H9 (cell line): ENCODE data around the gene IPPK. TPM values are rescaled to one million over a fixed set of nuclear protein-coding genes. Genes with fewer than 3 reads are reported as not detected.
A peak's percentile ranks its signal among the peaks of the same experiment; 100 is the strongest.

Experiments used
- DNase-seq: peaks from one replicate; pipeline ENCODE4 v3.0.0-alpha.2; 2017
- H2AFZ ChIP-seq: one replicate; pipeline ENCODE4 v1.6.1; 2013; ENCODE audit warnings: mild to moderate bottlenecking, low read length, control low read depth, moderate library complexity
- H2AK5ac ChIP-seq: 2 replicates; pipeline ENCODE4 v1.6.1; 2013; ENCODE audit warnings: low read length, control low read depth, mixed read lengths; ENCODE audit not compliant: insufficient read length
- H2BK120ac ChIP-seq: one replicate; pipeline ENCODE4 v1.6.1; 2013; ENCODE audit warnings: low read depth, mild to moderate bottlenecking, low read length, control low read depth, inconsistent platforms; ENCODE audit not compliant: poor library complexity, severe bottlenecking
- H2BK12ac ChIP-seq: 2 replicates; pipeline ENCODE4 v1.6.1; 2013; ENCODE audit warnings: low read length, control low read depth, mixed read lengths, low read depth; ENCODE audit not compliant: insufficient read length
- H2BK15ac ChIP-seq: 2 replicates; pipeline ENCODE4 v1.6.1; 2013; ENCODE audit warnings: low read depth, low read length, control low read depth
- H2BK20ac ChIP-seq: one replicate; pipeline ENCODE4 v1.6.1; 2013; ENCODE audit warnings: low read depth, mild to moderate bottlenecking, low read length, control low read depth, inconsistent platforms; ENCODE audit not compliant: poor library complexity, severe bottlenecking
- H2BK5ac ChIP-seq: 2 replicates; pipeline ENCODE4 v1.6.1; 2013; ENCODE audit warnings: low read length, control low read depth, mixed read lengths; ENCODE audit not compliant: insufficient read length
- H3K14ac ChIP-seq: 2 replicates; pipeline ENCODE4 v1.6.1; 2013; ENCODE audit warnings: low read length, control low read depth; ENCODE audit not compliant: insufficient read depth
- H3K18ac ChIP-seq: 2 replicates; pipeline ENCODE4 v1.6.1; 2013; ENCODE audit warnings: low read depth, mild to moderate bottlenecking, mixed read lengths, low read length, control low read depth; ENCODE audit not compliant: insufficient read length
- H3K23ac ChIP-seq: 2 replicates; pipeline ENCODE4 v1.6.1; 2013; ENCODE audit warnings: low read length, control low read depth, mixed read lengths, low read depth; ENCODE audit not compliant: insufficient read length
- H3K23me2 ChIP-seq: 2 replicates; pipeline ENCODE4 v1.6.1; 2013; ENCODE audit warnings: low read depth, mild to moderate bottlenecking, mixed read lengths, low read length, control low read depth; ENCODE audit not compliant: insufficient read length, poor library complexity, severe bottlenecking
- H3K27ac ChIP-seq: 2 replicates; pipeline ENCODE4 v1.5.1; 2013; ENCODE audit warnings: low read length, control low read depth, mixed read lengths, low read depth; ENCODE audit not compliant: insufficient read length
- H3K27me3 ChIP-seq: 2 replicates; pipeline ENCODE4 v1.6.1; 2013; ENCODE audit warnings: low read length, control low read depth, inconsistent platforms; ENCODE audit not compliant: insufficient read depth
- H3K4ac ChIP-seq: 2 replicates; pipeline ENCODE4 v1.6.1; 2013; ENCODE audit warnings: low read depth, mild to moderate bottlenecking, control low read depth, inconsistent platforms, low read length, moderate library complexity
- H3K4me1 ChIP-seq: 2 replicates; pipeline ENCODE4 v1.6.1; 2013; ENCODE audit warnings: low read length, control low read depth, inconsistent platforms; ENCODE audit not compliant: insufficient read depth
- H3K4me2 ChIP-seq: 2 replicates; pipeline ENCODE4 v1.6.1; 2013; ENCODE audit warnings: low read length, control low read depth, mixed read lengths; ENCODE audit not compliant: insufficient read length, insufficient read depth
- H3K56ac ChIP-seq: 2 replicates; pipeline ENCODE4 v1.6.1; 2013; ENCODE audit warnings: low read depth, mild to moderate bottlenecking, mixed read lengths, low read length, control low read depth; ENCODE audit not compliant: insufficient read length
- H3K79me1 ChIP-seq: 2 replicates; pipeline ENCODE4 v1.6.1; 2013; ENCODE audit warnings: low read depth, mild to moderate bottlenecking, moderate library complexity, low read length, control low read depth, inconsistent platforms; ENCODE audit not compliant: insufficient read depth, poor library complexity, severe bottlenecking
- H3K79me2 ChIP-seq: 2 replicates; pipeline ENCODE4 v1.6.1; 2013; ENCODE audit warnings: low read length, control low read depth, inconsistent platforms; ENCODE audit not compliant: insufficient read depth
- H3K9ac ChIP-seq: 2 replicates; pipeline ENCODE4 v1.6.1; 2013; ENCODE audit warnings: low read length, control low read depth, mixed read lengths; ENCODE audit not compliant: insufficient read length; ENCODE audit errors: extremely low read depth
- H3K9me3 ChIP-seq: one replicate; pipeline ENCODE4 v1.6.1; 2013; ENCODE audit warnings: low read depth, low read length, inconsistent platforms; ENCODE audit not compliant: control insufficient read depth
- H3T11ph ChIP-seq: one replicate; pipeline ENCODE4 v1.6.1; 2013; ENCODE audit warnings: mild to moderate bottlenecking, low read length, control low read depth, inconsistent platforms
- H4K20me1 ChIP-seq: one replicate; pipeline ENCODE4 v1.6.1; 2013; ENCODE audit not compliant: control insufficient read depth, insufficient read length, insufficient read depth
- H4K5ac ChIP-seq: 2 replicates; pipeline ENCODE4 v1.6.1; 2013; ENCODE audit warnings: low read depth, mild to moderate bottlenecking, mixed read lengths, low read length, control low read depth; ENCODE audit not compliant: insufficient read length
- H4K8ac ChIP-seq: replicated peaks from 2 replicates; pipeline ENCODE4 v1.6.1; 2013; ENCODE audit warnings: low read length, control low read depth, mixed read lengths, low read depth; ENCODE audit not compliant: insufficient read length
- H4K91ac ChIP-seq: 2 replicates; pipeline ENCODE4 v1.6.1; 2013; ENCODE audit warnings: low read depth, mild to moderate bottlenecking, moderate library complexity, mixed read lengths, low read length, control low read depth; ENCODE audit not compliant: insufficient read length
- H3K27ac Mint-ChIP-seq, 3 experiments: 2 replicates in 2 of 3; 3 replicates in 1 of 3; pipeline ENCODE4 v1.8.0; 2020 to 2021; ENCODE audit warnings: mixed read lengths in 3 of 3, mild to moderate bottlenecking in 1 of 3, moderate library complexity in 1 of 3
- H3K27me3 Mint-ChIP-seq: 2 replicates; pipeline ENCODE4 v1.8.0; 2021; ENCODE audit warnings: low read depth, mild to moderate bottlenecking, moderate library complexity, mixed read lengths
- H3K36me3 Mint-ChIP-seq, 3 experiments: 2 replicates in 2 of 3; 3 replicates in 1 of 3; pipeline ENCODE4 v1.8.0; 2020 to 2021; ENCODE audit warnings: low read depth in 3 of 3, mixed read lengths in 3 of 3; ENCODE audit not compliant: insufficient read depth in 1 of 3
- H3K4me1 Mint-ChIP-seq, 2 experiments: 2 replicates each; pipeline ENCODE4 v1.8.0; 2020; ENCODE audit warnings: mixed read lengths in 2 of 2
- H3K4me3 Mint-ChIP-seq, 2 experiments: 2 replicates in 1 of 2; 3 replicates in 1 of 2; pipeline ENCODE4 v1.8.0; 2020 to 2021; ENCODE audit warnings: mild to moderate bottlenecking in 2 of 2, mixed read lengths in 2 of 2, moderate library complexity in 1 of 2
- H3K9me3 Mint-ChIP-seq, 2 experiments: 2 replicates in 1 of 2; 3 replicates in 1 of 2; pipeline ENCODE4 v1.8.0; 2020; ENCODE audit warnings: mild to moderate bottlenecking in 2 of 2, mixed read lengths in 2 of 2, moderate library complexity in 1 of 2
- CTCF ChIP-seq: fragments of 200-600 bp; sonication (generic); conservative IDR thresholded peaks from 3 replicates; pipeline ENCODE4 v1.8.0; 2021; ENCODE audit warnings: antibody characterized with exemption, mild to moderate bottlenecking
- WGBS: extraction: QIAGEN DNeasy Blood & Tissue Kit; methylation state at CpG from one replicate; pipeline ENCODE4 v1.1.7; 2013; ENCODE audit warnings: missing lambda C conversion rate, low lambda C conversion rate, mixed read lengths; ENCODE audit not compliant: insufficient read length; ENCODE audit errors: extremely low coverage; 5-methylcytosine and 5-hydroxymethylcytosine counted together
- total RNA-seq: library from RNA; stranded (reverse); gene quantifications from 2 replicates; pipeline ENCODE4 v1.2.1, GENCODE V29; 2021

IPPK gene
- total RNA-seq, 1 experiment from 2014 or later, result 10.7 TPM

DNA sequence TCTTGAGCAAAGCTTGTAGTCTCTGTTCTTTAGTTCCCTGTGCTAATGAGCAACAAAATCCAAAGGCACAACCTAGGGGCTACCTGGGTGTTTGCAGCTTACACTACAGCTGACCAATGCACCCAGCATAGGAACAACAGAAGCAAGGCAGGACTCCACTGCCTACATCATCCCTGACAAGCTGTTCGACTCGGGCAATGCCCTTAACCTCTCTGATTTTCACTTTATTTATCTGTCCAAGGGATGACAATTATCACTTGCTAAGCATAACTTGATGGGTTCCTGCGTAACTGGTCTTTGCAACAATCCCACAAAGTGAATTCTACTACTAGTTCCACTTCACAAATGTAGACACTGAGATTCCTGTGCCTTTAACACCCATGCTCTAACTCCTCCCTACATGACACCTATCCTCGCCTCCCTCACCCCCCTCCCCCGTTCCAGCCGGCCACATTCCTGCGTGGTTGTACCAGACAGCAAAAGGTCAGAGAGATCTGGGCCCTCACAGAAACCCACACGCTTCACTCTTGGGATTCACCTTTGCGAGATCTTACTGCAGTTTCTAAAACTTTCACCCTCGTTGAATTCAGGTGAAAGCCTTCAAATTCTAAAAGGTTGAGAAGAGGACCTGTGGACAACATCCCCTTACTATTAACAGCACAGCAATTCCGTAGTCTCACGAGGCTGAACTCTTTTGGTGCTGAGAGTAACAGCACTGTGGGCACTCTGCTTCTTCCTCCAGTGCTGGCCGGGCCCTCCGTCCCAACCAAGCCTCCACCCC lies 995 bp downstream of the IPPK start:
- no peak overlapping the region for H3K27ac ChIP-seq
- no peaks in the 10 kb centered on the region for H3K9me3 ChIP-seq
- peaks cover 14% of the 10 kb centered on the region; the same call in 1 of the 2 replicates for H3K4me1 ChIP-seq
- TF ChIP-seq CTCF, result no peak
- H2BK20ac ChIP-seq, result no peak overlapping the region
- no peak overlapping the region for H3K23ac ChIP-seq
- DNase-seq, result peak; percentile 25
- H3K14ac ChIP-seq, result peak overlapping the region; percentile 29; the same call in 1 of the 2 replicates
- no peak overlapping the region for H4K8ac ChIP-seq
- H3K18ac ChIP-seq, result peak overlapping the region; percentile 38
- H2BK12ac ChIP-seq, result no peak overlapping the region
- Mint-ChIP-seq H3K27me3 (no peaks in the 10 kb centered on the region), H3K4me3 (peak overlapping the region; percentile 94 to 97), H3K9me3 (no peaks in the 10 kb centered on the region), H3K27ac (peak overlapping the region in 2 of 3 experiments; percentile 5 to 75; a peak in 3 of 7 replicates), H3K4me1 (peaks cover 12 to 20% of the 10 kb centered on the region in 2 experiments), H3K36me3 (peaks cover 0 to 12% (median 0%) of the 10 kb centered on the region in 3 experiments; a peak in 5 of 7 replicates)
- H2BK120ac ChIP-seq, result no peak overlapping the region
- no peak overlapping the region for H4K91ac ChIP-seq
- H2AFZ ChIP-seq, result no peak overlapping the region
- no peak overlapping the region for H2BK15ac ChIP-seq
- no CpG with 5 or more reads among the region's 14 CpGs for WGBS
- no peaks in the 10 kb centered on the region for H4K20me1 ChIP-seq
- no peak overlapping the region for H2AK5ac ChIP-seq
- no peak overlapping the region for H3T11ph ChIP-seq
- peaks cover 5% of the 10 kb centered on the region for H3K23me2 ChIP-seq
- no peak overlapping the region for H2BK5ac ChIP-seq
- peaks cover 7% of the 10 kb centered on the region; the same call in 1 of the 2 replicates for H3K79me2 ChIP-seq
- peak overlapping the region; percentile 14 for H3K9ac ChIP-seq
- H3K4ac ChIP-seq, result no peak overlapping the region
- H4K5ac ChIP-seq, result no peak overlapping the region
- H3K79me1 ChIP-seq, result peaks cover 5% of the 10 kb centered on the region
- H3K4me2 ChIP-seq, result peak overlapping the region; percentile 86
- no peak overlapping the region for H3K56ac ChIP-seq
- no peaks in the 10 kb centered on the region for H3K27me3 ChIP-seq
